Measurements from ENCODE around the gene GREB1L.

GRCh38 chr18:21270453-21270852, 28.4 kb downstream of the GREB1L start:
- TF ChIP-seq CTCF (IDR thresholded peaks at IDR 0.05) (no peak), MAZ (IDR thresholded peaks at IDR 0.05; ENCODE audit: borderline replicate concordance, low read depth, low read length) (no peak), POLR2A (IDR thresholded peaks at IDR 0.05; ENCODE audit: low read length) (no peak), EP300 (IDR thresholded peaks at IDR 0.05) (no peak)
- TF ChIP-seq, protein P1, sequence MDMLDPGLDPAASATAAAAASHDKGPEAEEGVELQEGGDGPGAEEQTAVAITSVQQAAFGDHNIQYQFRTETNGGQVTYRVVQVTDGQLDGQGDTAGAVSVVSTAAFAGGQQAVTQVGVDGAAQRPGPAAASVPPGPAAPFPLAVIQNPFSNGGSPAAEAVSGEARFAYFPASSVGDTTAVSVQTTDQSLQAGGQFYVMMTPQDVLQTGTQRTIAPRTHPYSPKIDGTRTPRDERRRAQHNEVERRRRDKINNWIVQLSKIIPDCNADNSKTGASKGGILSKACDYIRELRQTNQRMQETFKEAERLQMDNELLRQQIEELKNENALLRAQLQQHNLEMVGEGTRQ (IDR thresholded peaks at IDR 0.05) = no peak

Measured in A549 (cell line).